GM18861 (cell line): ENCODE results near the gene PSMC1.

ENCODE experiments used
- ATAC-seq: cut with Tn5 transposase; IDR thresholded peaks from one replicate; pipeline ENCODE4 v1.9.1; 2021; ENCODE audit not compliant: unreplicated experiment

Gene PSMC1

DNA sequence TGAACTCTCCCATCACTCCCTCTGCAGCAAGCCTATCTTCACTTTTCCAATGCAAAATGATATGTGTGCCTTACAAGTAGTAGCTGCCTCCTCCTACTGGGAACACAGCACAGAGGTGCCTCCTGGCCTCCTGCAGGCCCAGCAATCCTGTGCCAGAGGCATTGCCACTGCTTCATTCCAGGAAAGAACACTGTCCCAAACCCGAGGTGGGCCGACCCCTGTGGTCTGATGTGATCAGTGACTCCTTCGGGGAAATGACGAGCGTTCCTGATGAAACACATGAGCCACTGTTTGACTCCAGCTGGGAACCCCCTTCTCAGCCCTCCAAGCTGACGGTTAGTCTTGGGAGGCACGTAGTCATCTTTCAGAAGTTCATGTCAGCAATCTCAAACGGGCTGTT lies 19.5 kb downstream of the PSMC1 start:
- no peak for ATAC-seq

DNA sequence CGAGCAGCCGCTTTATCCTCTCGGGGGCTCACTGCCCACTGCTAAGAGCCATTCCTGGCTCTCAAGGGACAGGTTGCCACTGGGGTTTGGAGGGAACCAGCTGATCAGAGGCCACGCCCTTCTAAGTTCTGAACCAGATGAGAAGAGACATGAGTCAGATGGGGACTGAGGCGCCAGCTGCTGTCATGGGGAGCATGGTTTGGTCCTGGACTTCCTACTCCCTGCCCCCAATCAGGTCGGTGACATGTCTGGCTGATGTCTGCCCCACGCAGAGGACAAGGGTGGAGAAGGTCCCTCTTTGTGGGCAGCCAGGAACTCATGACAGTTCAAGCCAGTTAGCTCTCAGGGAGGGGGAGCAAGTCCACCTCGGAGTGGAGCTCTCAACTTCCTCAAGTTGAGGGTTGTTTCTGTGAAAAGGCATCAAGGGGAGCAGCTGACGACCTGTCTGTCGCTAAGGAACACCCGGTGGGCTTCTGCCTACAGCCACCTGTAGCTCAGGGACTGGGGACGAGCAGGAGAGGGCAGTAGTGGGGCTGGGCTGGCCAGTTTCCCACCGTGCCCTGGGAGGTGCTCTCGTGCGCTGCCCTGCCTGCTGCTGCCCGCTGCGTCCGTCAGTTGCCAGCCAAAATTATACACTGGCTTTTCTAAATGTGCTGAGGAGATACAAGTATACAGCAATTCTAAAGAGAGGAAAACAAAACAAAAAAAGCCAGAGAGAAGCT lies 20.5 kb downstream of the PSMC1 start:
- ATAC-seq = no peak

DNA sequence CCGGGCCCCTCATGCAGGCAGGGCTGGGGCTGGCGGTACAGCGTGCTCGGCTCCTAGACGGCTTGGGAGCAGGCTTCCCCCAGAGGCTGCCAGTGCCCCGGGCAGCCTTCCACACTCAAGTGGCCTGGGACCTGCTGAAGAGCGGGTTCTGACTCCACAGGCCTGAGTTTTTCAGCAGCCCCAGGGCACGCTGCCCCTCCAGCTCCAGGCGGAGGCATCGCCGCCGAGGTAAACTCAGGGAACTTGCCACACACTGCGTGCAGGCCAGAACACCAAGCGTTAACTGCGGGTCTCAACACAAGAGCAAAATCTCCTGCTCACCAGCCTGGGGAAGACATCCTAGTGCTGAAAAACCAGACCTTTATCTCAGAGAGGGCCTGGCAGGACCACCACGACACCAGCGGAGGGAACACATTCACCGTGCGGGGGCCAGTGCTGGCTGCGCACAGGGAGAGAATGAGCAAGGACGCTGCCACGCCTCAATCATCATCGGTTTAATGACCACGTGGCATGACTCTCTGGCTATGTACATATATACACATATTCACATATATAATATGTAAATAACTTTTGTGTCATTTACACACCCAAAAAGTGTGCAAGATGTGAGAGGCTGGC lies 21.3 kb downstream of the PSMC1 start:
- ATAC-seq = no peak

DNA sequence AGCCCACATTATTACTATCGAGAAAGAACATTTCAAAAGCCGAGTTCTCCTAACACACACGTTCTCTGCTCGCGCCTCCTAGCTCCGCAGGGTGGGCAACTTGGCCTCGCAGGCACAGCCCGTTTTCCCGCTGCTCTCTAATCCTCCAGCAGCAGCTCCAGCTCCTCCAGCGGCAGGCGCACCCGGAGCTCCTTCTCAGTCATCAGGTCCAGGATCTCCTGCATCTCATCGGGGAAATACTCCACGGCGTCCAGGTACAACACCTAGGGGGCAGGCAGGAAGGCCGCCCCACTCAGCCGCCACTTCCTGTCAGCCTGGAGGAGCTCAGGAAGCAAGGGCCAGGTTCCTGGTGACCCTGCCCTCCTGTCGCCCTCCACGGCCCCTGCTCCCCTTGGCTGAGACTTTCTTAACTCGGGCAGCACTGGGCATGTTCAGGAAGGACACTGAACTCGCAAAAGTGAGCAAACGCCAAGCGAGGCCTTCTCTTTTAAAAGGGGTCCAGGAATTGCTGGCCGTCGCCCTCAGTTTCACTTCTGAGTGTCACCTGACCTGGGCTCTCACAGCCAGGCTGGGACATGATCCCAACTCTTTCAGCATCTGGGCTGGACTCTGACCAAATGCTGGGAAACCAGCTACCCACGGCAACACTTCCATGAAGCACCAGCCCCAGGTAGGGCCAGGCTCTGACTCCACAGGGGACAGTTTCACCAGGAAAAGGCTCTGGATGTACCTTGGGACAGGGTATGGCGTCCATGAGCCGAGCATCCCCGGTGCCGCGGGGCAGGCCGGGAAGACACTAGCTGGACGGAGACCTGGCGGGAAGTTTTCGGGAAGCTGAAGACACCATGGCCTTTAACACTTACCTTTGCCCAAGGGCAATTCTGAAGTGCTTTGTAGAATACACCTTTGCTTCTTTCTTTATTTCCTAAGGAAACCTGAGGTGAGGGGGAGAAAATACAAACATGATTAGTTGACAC lies 22.1 kb downstream of the PSMC1 start:
- ATAC-seq = no peak

DNA sequence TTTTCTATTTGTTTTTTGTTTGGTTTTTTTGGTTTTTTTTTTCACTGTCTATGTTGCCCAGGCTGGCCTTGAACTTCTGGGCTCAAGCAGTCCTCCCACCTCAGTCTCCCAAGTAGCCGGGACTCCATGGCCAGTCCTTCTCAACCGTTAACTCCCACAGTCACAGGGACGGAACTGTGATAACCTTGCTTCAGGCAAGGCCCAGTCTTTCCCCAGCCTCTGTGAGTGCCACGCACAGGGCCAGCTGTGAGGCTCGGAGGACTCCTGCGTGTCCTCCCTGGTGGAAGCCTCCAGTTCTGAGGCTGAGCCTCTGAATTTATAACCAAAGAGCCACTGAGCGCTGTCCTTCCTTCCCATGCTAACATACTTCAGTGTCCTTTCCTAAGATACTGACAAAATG lies 23.7 kb downstream of the PSMC1 start:
- ATAC-seq = no peak

DNA sequence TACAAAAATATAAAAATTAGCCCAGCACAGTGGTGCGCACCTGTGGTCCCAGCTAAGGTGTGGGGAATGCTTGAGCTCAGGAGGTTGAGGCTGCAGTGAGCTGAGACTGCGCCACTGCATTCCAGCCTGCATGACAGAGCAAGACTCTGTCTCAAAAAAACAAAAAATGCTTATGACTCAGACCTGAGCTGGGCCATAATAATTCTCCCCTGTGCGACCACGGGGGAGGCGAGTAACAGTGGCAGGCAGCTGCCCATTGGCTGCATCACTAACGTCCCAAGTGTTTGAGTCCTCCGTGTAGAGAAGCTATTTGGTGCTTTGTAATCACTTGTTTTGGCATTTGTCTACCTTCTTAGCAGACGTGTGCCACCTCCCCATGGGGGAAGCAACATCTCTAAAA lies 24.9 kb downstream of the PSMC1 start:
- ATAC-seq = no peak

DNA sequence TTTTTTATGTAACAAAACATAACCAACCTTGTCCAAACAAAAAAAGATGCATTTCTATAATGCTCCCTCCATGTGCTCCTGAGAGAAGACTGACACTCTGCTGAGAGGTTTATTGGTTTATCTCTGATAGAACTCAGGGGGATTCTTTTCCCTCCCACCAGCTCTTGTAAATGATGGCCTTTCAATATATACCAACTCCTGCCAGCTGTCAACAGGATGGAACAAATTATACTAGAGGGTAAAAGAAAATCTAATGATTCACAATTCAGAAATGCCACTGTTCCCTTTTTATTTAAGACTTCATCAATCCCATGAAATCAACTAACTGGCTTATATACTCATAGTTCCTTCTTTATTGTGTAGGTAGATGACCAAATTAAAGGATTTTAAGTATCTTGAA lies 25.4 kb downstream of the PSMC1 start:
- ATAC-seq = no peak

DNA sequence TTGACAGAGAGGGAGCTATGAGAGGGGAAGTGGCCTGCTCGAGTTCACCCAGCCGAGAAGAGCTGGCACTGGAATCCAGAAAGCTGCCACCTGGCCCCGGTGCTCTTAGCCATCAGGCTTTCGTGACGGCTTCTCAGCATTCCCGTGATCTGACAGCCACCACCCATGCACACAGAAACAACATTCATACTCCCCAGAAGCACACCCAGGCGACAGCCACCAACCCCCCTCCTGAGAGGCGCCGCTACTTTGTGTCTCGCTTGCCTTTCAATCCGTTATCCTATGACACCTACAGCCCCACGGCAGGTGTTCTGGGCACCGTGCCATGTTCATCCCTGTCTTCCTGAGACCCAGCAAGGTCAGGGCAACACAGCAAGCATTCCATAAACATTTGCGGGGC lies 31.4 kb downstream of the PSMC1 start:
- ATAC-seq = no peak

DNA sequence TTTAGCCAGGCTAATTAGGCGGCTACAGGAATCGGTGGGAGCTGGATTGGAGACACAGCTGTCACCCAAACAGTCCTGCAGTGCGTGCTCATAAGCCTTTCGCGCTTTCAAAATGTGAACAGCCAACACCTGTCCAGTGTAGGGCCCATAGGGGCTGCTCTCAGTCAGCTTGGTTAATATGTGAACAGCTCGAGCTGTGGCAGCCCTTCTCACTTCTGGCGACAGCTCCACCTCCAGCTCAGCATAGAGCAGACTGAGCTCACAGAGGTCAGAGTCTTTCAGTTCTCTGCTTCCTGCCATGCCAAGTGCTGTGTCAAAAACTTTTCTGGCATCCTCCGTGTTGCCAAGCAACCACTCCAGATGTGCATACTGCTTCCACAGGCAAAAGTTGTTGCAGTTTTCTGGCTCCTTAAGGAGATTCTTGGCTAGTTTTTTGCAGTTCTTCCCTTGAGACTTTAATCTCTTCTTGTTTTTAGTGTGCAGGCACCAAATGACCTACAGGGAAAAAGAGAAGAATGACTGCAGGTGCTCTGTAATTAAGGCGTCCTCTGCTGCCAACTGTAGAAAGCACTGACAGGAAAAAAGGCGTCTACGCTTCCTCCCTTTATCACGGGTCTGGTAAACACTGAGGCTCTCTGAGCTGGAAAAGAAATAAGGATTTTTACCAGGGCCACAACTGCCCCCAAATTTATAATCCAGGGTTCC lies 32.5 kb downstream of the PSMC1 start:
- peak; percentile 96 for ATAC-seq

DNA sequence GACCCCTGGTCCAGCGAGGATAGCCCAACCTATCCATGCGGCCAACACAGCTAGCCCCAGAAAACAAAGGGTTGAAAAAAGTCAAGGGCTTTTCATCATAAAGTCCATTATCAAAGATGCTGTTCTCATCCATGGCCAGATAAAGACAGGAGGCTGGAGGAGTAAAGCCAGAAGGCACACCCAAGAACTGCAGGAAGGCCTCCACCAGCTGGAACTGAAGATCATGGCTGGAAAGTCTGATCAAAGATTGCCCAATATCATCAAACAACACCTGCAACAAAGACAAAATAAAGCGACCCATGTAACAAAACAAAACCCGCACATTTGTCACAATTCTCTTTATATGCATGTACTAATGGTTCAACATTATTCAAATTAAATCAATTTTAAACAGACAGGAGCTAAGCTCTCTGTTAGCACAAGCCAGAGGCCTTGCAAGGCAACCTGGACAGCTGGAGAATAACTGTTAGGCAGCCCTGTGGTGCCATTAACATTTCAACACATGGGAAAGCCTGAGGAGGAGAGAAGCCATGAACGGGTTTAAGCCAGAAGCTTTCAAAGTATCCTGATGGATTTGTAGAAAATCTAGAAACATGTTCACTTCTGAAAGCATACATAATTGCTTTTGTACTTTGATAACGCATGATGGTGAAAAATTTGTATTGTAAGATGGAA lies 34.1 kb downstream of the PSMC1 start:
- no peak for ATAC-seq

DNA sequence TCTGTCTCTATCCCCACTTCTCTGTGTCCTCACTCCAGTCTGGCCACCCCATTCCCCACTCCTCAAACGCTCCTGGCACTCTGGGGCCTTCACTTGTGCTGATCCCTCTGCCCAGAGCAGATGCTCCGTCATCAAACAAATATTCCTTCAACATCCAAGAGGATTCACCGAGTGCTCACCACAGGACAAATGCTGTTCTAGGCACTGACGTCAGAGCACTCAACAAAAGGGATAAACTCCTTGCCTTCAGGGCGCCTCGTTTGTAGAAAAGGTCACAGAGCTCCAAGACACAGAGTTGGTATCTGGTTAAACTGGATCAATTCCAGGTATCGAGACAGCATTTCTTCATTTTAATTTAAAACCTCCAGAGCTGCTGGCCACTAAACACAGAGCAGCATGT lies 35.3 kb downstream of the PSMC1 start:
- ATAC-seq = no peak

DNA sequence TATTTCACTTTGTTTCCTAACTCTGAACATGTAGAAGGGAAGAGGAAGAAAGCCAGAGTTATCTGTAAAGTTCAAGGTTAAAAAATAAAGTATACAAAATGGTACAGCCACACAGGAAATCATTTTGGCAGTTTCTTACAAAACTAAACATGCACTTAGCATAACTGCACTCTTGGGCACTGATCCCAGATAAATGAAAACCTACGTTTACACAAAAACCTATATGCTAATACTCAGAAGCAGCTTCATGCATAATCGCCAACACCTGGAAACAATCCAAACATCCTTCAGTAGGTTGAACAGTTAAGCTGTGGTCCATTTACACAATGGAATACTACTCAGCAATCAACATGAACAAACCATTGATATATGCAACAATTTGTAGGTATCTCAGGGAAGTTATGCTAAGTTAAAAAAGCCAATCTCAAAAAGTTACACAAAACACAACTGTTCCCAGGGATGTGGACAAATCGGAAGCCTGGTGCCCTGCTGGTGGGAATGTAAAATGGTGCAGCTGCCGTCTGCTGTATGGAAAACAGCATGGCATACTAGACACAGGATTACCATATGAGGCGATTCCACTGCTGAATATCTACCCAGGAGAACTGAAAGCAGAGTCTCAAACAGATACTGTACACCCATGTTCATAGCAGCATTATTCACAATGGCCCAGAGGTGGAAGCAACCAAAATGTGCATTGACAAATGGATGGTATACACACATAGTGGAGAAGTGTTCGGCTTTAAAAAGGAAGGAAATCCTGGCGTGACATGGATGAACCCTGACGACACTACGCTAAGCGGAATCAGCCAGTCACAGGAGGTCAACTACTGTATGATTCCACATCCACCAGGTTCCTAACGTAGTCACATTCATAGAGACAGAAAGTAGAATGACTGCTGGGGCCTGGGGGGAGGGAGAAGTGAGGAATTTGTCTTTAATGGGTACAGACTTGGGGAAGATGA lies 37.7 kb downstream of the PSMC1 start:
- ATAC-seq = no peak

DNA sequence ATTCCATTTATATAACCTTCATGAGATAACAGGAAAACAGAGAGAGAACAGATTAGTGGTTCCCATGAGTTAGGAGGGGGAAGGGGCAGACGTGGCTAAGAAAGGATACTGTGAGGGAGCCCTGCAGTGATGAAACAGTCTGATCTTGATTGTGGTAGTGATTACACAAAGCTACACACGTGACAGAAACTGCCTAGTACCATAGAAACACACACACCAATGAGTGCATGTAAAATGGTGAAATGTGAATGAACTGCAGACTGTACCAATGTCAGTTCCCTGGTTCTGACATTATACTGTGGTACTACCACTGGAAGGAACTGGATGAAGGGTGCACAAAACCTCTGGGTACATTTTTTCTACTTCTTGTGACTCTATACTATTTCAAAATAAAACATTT lies 38.5 kb downstream of the PSMC1 start:
- ATAC-seq = no peak

DNA sequence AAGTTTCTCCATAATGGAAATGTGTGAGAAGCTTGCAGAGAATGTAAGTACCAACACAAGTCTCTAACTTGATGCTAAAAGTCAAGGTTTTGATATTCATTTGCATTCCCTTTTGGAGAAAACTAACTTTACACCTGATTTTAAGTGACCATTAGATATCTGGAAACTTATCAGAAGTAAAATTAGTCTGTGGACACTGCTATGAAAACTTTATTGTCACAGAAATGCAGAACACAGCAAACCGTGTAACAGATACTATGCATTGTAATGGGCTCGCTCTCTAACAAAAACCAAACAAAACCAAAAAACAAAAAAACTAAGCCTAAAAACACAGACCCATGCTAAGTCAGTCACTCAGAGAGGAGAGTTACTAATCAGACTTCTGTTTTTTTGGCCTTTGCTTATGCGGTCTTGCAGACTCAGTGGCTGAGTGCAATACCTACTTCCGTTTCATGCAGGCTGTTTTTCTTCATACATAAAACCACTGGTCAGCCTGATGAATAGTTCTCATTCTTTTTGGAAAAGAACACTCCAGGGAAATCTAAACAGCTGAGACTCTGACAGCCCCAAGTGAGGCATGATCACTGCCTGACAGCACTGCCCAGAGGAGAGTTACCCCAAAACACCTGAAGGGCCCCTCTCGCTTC lies 39.6 kb downstream of the PSMC1 start:
- ATAC-seq = no peak

DNA sequence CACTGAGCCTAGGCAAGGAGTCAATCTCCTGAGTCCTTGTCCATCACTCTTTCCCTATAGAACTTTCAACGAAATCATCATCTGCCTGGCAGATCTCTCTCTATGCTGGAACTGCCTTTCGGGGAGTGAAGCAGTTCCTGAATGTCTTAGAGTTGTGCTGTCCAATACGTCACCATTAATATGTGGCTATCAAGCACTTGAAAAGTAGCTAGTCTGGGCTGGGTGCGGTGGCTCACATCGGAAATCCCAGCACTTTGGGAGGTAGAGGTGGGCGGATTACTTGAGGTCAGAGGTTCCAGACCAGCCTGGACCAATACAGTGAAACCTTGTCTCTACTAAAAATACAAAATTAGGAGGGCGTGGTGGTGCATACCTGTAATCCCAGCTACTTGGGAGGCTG lies 40.3 kb downstream of the PSMC1 start:
- no peak for ATAC-seq

DNA sequence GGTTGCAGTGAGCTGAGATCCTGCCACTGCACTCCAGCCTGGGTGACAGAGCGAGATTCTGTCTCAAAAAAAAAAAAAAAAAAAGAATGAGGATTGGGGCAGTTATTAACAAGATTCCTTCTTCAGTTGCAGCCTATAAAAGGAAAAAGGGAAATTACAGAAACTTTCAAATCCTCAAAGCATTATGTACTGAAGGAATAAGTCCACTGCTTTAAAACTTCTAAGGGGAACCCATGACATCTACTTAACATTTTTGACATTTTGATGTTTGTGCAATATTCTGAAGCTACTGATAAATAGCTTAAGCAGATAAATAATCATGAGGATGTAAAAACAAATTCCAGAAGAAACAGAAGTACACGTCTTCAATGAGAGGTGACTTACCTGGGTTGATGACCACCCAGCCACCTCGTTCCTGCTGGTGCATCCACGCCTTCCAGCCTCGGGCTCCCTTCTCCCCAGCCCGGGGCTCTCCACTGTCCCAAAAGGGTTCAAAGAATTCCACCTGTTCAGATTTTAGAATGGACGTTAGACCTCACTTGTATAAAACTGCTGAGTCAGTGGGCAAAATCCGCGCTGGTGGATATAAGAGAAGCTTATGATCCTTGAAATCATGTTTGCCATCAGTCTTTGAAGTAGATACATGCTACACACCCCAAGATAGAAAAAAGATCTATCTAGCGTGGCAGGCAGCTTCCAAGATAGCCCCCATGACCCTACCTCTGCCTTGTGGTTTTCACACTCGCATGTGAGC lies 41.7 kb downstream of the PSMC1 start:
- no peak for ATAC-seq

DNA sequence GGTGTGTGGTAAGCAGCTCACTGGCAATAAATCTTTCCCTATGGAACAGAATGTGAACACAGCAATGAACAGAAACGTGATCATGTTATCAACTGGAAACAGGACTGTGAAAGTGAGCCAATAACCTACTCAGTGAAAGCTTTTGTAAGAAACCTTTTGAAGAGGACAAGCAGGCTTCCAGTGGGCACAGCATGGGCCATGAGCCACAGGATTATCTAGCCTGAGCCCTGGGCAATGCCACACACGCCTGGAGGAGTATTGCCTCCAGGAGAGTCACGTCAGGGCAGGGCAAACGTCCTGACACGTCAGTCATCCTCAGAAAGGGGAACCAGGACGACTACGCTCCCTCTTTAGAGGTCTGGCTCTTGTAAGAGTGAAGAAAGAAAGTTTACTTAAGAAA lies 43.1 kb downstream of the PSMC1 start:
- no peak for ATAC-seq

DNA sequence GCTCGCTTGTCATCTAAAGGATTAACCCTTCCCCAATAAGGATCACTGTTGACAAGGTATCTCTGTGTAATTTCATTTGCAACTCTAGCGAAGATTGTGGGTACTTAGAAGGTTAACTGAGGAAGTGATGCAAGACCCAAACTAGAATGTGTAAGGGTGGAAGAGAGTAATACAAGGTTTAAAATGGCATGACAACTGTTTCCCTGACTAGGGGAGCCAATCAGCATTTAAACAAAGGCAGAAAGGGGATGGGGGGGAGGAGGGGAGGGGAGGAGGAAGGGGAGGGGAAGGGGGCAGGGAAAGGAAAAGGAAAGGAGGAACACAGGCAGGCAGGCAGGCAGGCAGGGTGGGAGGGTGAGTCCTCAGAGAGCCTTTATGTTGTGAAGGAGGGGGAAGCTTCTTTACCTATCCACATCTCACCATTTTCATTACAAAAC lies 44.3 kb downstream of the PSMC1 start:
- ATAC-seq = no peak
